Occipital lobe (tissue), 2 donors: ENCODE results near the gene RHOV. TPM values are rescaled to one million over a fixed set of nuclear protein-coding genes. Genes with fewer than 3 reads are reported as not detected.
"Not testable (repeated sequence)": the region's sequence is repeated elsewhere in the genome, so short reads cannot be mapped to it uniquely, and the experiment has no call there.

Experiments used
- DNase-seq: peaks from one replicate; lab custom pipeline; 2025; lab: John Stamatoyannopoulos, UW
- total RNA-seq: library from RNA; depleted of rRNA; stranded (reverse); fragments of >200 nt; gene quantifications from one replicate; pipeline ENCODE4 v1.2.3, GENCODE V29; 2014

Gene RHOV
- total RNA-seq, 1 donor from 2014 or later = 10.8 TPM

DNA sequence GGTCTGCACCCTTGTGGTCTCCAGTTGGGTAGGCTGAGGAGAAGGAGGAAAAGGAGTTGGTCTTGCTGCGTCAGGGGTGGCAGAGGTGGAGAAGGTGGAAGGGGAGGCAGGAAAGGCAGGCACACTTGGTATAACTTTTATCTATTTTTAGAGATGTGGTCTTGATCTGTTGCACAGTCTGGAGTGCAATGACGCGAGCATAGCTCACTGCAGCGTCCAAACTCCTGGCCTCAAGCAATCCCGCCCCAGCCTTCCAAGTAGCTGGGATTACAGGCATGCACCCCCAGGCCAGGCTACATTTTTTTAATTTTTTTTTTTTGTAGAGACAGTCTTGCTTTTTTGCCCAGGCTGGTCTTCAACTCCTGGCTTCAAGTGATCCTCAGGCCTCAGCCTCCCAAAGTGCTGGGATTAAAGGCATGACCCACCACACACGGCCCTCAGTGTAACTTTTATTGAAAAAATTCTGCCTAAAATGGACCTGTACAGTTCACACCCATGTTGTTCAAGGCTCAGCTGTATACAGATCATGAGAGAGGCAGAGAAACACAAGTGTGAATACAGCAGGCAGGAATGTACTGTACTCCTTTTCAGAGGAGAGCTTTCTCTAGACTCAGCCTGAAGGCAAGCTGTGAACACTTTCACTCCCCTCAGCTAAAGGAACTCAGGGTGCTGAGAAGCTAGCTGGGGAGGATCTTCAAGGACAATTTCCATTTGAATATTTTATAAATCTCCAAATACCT lies 2.1 kb upstream of the RHOV start:
- DNase-seq = no peak

DNA sequence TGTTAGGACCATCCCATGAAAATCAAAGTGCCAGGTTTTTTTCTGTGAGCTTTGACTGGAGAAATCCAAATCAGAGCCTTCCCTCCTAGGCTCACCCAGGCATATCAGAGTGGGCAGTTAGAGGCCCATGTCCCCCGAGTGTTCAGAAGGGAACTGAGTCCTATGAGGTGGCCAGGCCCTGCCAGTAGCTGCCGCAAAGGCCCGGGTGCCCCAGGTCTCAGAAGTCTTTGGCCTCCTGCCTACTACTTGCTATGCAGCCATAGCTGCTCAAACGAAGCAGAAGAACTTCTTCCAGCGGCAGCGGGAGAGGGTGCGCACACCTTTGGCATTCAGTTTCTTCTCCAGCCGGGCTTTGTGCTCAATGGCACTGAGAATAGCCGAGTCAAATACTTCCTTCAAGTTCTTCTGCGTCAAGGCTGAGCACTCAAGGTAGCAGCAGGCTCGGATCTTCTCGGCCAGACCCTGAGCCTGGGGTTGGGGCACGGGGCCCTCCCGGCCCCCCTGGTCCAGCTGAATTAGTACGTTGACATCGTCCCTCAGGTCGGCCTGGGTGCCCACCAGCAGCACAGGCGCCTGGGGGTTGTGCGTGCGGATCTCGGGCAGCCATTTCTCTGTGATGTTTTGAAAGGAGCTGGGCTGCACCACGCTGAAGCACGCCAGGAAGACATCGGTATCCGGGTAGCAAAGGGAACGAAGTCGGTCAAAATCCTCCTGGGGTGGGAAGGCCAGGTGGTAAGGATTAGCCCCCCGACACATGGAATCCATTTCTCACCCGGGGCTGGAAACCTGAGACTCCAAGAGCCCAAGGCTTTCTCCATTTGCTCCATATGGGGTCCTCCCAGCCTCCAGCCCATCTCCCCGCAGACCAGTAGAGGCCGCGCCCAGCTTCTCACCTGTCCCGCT lies 992 bp downstream of the RHOV start:
- no peak for DNase-seq

DNA sequence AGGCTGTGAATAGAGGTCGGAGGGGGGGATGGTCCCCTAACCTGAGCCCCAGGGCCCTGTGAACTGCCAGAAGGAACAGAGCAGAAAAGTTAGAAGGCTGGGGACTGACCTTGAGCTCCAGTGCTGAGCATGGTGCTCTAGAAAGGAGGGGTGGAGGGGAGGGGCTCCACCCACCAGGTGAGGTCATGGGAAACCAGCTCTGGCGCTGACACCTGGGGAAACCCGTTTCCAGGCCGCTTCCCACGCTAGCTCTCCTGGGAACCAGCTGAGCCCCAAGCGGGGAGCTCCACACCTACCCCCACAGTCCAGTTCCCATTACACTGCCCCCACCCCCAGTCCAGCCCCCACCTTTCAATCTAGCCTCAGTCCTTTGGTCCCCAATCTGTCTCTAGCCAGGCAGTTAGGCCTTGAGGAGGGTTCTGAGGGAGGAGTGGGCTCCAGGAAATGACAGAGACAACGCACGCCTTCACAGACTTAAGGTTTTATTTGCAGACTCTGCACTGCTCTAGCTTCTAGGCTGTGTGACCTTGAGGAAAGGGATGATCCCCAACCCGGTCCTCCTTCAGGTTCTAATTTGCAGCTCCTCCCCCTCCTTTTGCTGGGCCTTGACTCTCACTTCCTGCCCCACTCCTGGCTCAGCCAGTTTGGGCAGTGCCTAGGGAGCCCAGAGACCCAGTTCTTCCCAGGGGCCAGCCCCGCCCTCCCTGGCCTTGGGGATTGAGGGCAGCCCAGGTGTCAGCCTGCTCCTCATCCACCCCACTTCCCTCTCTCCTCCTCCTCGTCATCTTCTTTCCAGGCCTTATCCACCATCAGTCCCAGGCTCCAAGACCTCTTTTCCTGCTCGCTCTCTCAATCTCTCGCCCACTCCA lies 2.1 kb downstream of the RHOV start:
- no peak for DNase-seq

DNA sequence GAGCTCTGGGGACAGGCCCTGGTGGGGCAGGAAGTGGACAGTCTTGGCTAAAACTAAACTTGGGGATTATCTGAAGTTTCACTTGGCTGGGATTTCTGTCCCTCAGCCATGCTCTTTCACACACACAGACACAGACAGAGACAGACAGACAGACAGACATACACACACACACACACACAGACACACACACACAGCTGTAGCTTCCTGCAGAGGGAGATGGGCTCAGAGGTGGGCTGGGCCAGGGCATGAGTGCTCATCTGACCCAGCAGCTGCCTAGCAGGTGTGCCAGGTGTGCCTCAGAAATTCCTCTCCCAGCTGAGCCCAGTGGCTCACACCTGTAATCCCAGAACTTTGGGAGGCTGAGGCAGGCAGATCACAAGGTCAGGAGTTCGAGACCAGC lies 3.3 kb downstream of the RHOV start:
- no peak for DNase-seq

DNA sequence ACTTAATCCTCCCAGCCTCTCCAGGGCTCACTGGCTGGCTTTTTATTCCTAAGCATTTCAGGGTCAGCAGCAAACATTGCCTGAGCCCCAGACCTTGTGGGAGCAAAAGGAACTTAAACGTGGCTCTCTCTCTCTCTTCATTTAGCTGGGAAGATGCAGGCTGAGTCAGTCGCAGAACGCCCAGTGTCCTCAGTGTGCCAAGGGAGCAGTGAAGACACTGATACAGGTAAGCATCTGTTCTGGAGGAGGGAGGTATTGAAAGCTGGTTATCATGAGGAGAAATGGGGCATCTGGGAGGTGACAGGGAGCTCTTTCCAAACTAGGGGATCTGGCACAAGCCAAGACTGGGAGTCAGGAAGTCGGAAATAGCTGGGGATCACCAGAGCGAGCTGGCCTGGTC lies 4.3 kb downstream of the RHOV start:
- no peak for DNase-seq

DNA sequence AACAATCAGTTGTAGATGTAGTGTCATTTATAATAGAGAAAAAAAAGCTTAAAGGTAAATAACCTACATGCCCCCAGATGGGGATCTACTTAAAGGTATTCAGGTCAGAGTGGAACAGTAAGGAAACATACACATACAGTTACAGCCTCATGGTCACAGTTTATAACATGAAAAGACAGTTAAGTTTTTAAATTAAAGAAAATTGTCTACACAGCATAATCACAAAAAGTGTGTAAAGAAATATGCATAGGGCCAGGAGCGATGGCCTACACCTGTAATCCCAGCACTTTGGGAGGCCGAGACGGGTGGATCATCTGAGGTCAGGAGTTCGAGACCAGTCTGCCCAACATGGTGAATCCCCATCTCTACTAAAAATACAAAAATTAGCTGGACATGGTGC lies 6.8 kb downstream of the RHOV start:
- no peak for DNase-seq

DNA sequence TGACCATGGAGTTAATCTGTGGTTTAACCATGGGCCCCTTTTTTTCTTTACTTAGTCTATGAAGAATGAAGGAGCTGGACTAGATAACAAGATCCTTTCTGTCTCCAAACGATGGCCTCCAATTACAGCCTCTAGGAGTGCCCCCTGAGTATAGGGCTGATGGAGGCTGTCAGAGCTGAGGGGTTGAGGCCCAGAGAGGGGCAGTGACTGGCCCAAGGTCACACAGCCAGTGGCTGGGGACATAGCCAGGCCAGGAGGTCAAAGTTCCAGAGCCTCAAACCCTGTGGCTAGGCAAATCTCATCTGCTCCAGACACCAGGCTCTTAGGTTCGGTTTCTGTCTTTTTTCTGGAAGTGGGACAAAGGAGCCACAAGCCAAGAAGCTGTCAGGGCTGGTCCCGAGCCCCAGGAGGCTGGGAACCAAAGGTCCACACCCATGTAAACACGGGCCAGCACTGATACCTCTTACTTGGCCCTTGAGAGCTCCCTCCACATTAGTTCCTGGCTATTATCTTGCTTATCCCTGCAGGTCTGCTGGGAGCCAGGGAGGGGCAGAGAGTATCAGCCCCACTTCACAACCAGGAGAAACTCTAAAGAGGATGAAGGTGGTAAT lies 10.3 kb downstream of the RHOV start:
- no peak for DNase-seq

DNA sequence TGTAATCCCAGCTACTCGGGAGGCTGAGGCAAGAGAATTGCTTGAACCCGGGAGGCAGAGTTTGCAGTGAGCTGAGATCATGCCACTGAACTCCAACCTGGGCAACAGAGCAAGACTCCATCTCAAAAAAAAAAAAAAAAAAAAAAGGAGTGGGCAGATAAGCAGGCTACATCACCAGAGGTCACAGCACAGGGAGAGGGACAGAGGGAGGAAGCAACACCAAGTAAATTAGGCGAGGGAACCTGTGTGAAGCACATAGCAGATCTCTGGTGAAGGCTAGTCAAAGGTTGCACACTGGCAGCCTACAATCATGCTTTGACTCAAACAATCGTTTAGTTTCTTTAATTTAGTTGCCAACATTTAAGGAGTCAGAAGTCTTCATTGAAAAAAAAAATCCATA lies 12.9 kb downstream of the RHOV start:
- not testable (repeated sequence) for DNase-seq

DNA sequence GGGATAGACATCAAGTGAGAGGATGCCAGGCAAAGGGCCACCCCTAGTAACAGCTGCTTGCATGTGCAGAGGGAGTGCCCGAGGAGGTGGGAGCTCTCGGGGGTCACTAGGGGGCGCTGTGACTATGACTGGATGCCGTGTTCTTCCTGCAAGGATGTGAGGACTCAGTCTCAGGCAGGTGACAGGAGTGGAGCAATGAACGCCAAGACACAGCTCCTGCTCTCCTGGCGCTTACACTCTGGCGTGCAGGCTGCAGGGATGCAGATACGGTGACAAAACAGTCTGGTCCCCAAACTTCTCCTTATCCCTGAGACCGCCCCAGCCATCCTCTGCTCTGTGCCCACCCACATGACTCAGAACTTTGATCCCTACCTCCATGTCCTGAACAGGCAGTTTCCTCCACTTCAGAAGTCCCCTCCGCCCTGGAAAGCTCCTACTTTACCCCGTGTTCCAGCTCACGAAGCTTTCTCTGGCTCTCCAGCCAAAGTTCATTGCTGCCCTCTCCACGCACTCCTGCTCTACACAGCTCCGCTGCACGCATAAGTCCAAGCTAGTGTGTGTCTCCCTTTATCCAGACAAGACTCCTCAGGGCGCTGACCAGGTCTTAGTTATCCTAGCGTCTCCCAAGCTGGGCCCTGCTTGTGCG lies 14.7 kb downstream of the RHOV start:
- peak; percentile 4 for DNase-seq

DNA sequence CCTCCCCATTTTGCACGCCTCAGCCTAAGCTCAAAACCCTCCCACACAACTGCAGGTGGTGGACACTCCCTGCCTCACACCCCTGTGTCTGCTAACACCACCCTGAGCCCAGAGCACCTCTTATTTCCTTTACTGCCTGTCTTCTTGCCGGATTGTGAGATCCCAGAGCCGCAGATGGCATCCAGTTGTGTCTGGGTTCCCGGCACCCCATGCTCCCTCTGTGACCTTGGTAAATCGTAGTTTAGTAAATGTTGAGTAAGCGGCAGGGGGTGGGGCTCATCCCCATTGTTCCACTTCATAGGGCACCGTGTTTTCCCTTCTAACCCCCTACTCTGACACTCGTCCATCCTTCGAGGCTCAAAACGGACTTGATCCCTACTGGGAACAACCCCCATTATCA lies 15.3 kb downstream of the RHOV start:
- no peak for DNase-seq

DNA sequence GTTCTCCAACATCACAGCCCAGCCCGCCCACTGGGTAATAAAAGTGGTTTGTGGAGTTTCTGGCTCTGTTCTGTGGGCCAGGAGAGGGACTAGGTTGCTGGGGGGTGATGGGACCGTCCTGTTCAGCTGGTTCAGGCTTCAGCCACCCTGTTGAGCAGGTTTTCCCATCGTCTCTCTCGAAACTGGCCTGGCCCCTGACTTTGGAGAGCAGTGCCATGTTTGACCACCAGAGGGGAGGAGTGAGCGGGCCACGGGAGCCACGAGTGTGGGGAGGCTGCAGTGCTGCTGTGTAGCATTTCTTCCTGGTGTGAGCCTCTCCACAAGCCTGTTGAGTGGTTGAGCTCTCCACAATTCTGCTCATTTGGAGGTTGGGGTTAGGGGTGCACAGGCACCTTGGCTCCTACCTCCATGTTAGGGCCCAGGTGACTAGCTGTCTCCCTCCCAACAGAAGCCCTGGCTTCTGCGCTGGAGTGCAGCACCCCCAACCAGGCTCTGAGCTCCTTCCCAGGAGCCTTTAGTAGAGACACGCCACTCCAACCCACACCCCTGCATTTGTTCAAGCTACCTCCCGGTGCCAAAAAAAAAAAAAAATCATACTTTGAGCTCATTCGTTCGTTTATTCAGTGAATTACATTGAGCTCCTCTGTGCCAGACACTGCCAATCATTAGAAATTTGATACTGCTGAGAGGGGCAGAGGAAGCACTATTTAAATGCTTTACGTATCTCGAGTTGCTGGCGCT lies 16.3 kb downstream of the RHOV start:
- DNase-seq = peak; percentile 35

DNA sequence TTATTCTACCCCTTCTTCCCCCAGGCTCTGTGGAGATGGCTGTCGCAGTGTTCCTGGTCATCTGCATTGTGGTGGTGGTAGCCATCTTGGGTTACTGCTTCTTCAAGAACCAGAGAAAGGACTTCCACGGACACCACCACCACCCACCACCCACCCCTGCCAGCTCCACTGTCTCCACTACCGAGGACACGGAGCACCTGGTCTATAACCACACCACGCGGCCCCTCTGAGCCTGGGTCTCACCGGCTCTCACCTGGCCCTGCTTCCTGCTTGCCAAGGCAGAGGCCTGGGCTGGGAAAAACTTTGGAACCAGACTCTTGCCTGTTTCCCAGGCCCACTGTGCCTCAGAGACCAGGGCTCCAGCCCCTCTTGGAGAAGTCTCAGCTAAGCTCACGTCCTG lies 17.3 kb downstream of the RHOV start:
- no peak for DNase-seq

DNA sequence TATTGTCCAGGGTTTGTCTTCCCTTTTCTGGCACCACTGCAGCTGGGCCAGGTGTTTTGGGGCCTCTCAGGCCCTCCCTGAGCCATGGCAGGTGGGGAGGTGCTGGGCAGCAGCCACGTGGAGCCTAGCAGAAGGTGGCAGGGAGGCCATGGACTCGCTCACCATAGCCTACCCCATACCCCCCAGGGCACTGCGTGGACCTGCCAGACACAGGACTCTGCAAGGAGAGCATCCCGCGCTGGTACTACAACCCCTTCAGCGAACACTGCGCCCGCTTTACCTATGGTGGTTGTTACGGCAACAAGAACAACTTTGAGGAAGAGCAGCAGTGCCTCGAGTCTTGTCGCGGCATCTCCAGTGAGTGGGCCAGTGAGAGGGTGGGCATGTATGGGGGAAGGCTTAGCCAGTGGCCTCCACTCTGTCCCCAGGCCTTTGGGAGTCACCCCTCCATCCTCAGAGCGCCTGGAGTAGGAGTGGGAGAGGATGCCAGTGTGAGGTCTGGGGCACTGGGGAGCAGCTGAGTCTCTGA lies 18.3 kb downstream of the RHOV start:
- no peak for DNase-seq

DNA sequence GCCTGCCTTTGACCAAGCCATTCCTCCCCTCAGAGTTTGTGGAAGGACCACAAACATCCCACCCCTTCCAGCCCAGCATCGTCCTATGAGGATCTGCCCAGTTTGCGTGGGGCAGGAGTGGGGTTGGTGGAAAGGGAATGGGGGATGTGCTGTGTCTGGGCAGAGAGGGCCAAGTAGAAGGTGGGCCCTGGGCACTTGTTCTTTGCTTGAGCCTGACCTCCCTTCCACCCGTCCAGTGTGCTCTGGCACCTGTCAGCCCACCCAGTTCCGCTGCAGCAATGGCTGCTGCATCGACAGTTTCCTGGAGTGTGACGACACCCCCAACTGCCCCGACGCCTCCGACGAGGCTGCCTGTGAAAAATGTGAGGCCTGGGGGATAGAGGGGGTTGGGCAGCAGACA lies 19.9 kb downstream of the RHOV start:
- no peak for DNase-seq

DNA sequence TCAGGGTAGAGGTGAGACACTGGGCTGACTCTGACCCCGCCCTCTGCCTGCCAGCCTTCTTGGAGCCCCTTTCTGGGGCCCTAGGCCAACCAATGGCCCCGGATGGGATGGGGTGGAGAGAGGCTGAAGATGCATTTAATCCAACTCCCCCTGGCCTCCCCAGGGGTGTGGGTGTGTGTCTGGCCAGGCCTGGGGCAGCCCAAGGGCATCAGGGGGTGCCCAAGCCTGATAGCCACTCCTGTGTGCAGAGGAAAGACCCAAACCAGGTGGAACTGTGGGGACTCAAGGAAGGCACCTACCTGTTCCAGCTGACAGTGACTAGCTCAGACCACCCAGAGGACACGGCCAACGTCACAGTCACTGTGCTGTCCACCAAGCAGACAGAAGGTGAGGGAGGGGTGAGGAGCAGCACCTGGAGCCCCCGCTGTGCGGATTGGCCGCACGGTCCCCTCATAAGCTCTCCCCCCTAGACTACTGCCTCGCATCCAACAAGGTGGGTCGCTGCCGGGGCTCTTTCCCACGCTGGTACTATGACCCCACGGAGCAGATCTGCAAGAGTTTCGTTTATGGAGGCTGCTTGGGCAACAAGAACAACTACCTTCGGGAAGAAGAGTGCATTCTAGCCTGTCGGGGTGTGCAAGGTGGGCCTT lies 20.7 kb downstream of the RHOV start:
- no peak for DNase-seq

DNA sequence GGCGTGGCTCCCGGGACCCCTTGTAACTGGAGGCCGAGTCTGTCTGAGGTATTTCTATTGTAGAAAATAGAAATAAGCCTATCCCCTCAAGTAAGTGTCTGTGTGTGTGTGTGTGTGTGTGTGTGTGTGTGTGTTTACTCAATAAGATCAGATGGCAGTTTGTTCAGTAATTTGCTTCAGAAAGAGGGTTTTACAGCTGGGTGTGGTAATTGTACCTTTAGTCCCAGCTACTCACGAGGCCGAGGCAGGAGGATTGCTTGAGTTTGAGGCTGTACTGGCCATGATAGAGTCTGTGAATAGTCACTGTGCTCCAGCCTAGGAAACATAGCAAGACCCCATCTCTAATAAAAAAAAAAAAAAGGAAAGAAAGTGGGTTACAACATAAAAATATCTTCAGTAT lies 21.5 kb downstream of the RHOV start:
- no peak for DNase-seq

DNA sequence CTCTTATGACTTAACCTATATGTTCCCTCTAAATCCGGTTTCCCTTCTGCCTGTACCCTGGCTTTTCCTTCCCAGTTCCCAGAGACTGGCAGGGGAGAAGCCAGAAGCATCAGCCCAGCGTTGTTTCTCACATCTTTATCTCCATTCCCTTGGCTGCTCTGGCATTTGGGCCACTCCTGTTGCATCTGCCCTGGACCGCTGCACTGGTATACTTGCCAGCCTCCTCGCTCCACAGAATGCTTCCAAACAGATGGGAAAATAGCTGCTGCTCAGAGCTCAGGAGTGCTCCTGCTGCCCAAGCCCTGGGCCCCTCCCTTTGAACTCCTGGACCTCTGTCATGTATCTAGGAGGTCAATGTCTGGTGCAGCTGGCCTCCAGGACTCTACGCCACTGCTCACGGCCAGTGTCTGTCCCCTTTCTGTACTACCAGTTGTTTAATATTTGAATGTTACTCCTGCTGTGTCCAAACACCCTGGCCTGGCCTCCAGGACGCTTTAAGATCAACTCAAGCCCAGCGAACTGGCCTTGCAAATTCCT lies 23.4 kb downstream of the RHOV start:
- no peak for DNase-seq

DNA sequence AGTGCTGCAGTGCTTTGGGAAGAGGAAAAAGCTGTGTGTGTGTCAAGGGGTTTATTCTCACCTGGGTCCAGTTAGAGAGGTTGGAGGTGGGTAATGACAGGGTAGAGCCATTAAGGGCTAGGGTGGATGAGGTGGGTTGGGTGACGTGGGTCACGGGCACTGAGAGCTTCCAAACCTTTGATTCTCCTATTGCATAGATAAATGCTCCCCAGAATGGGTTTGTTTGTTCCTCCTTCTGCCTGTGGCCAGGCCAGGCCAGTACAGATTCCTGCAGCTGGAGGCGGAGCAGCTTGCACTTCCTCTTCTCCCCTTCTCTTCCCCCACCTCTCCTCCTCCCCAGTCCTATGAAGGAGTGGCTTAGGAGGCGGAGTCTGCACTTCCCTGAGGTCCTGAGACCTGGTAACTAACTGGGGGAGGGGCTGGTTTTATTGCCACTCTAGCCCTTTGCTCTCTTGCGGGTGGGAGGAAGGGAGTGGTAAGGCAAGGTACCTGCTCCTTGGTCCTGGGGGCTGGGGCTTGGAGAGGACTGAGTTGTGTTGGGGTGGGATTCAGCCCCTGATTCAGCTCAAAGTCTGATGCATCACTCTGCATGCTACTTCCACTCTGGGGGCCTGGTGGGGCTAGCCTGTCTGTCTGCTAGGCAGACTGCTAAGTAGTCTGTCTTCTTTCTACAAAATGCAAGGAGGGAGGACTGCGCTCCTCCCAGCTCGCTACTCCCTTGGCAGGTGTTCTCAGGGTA lies 26.6 kb downstream of the RHOV start:
- no peak for DNase-seq

DNA sequence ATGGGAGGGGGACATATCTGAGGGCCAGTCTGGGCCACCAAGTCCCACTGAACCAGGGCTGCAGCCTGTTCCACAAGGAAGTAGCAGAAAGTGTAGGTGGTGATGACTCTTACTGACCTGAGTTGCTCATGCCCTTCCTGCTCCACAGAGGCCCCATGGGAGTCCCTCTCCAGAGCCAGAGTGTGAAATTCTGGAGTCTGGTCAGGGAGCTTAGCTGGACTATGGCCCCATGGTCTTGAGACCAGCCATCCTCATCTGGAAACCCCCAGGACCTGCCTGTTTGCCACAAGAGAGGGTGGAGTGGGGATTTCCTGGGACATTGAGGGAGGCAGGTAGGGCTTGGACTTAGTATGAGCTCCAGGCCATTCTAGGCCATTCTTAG lies 27.2 kb downstream of the RHOV start:
- no peak for DNase-seq
